ENCODE results near the gene CEP41. TPM values are rescaled to one million over a fixed set of nuclear protein-coding genes. Genes with fewer than 3 reads are reported as not detected.
"Not testable (repeated sequence)": the region's sequence is repeated elsewhere in the genome, so short reads cannot be mapped to it uniquely, and the experiment has no call there.

CEP41 gene
- polyA plus RNA-seq, 1 donor from 2014 or later: 6.0 TPM

GRCh38 chr7:130475776-130476175 is 35.0 kb upstream of the CEP41 start:
- no peak overlapping the region for H3K27ac Mint-ChIP-seq
- peaks cover 3% of the 10 kb centered on the region for H3K27me3 Mint-ChIP-seq
- H3K9me3 Mint-ChIP-seq: peaks cover 2 to 7% (median 7%) of the 10 kb centered on the region in 3 donors

DNA sequence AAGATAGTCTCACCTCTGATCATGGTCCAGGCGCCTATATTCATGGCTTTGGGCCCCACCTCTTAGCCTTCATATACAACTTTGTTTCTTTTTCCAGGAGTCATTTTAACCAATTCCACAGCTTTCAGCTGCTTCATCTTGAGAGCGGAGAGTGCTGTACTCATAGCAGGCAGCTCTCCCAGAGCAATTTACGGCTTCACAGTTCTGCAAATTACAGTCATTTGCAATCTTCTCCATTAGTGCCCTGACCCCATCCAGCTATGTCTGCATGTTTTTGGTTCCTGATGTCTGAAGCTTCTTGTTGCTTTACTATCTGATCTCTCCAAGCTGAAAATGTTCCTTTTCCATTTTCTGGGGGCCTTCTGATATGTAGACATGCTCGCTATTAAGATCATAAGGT is 33.1 kb upstream of the CEP41 start:
- Mint-ChIP-seq H3K27ac (no peak overlapping the region), H3K36me3 (peaks cover 1% of the 10 kb centered on the region), H3K9me3 (peaks cover 2 to 7% (median 4%) of the 10 kb centered on the region in 3 donors), H3K4me3 (no peak overlapping the region), H3K27me3 (peaks cover 5% of the 10 kb centered on the region), H3K4me1 (peaks cover 8 to 22% (median 13%) of the 10 kb centered on the region in 3 donors)

More at GRCh38 chr7:130475776-130476175, 35.0 kb upstream of the CEP41 start:
- Mint-ChIP-seq H3K4me1 (peaks cover 8 to 22% (median 13%) of the 10 kb centered on the region in 3 donors), H3K4me3 (no peak overlapping the region), H3K36me3 (no peaks in the 10 kb centered on the region)

GRCh38 chr7:130473289-130473688 is 32.5 kb upstream of the CEP41 start:
- Mint-ChIP-seq H3K9me3 (peaks cover 2 to 4% (median 2%) of the 10 kb centered on the region in 3 donors), H3K27me3 (peaks cover 7% of the 10 kb centered on the region), H3K4me3 (peak overlapping the region in 1 of 4 donors; percentile 14), H3K36me3 (peaks cover 1% of the 10 kb centered on the region), H3K4me1 (peaks cover 8 to 22% (median 13%) of the 10 kb centered on the region in 3 donors), H3K27ac (no peak overlapping the region)

DNA sequence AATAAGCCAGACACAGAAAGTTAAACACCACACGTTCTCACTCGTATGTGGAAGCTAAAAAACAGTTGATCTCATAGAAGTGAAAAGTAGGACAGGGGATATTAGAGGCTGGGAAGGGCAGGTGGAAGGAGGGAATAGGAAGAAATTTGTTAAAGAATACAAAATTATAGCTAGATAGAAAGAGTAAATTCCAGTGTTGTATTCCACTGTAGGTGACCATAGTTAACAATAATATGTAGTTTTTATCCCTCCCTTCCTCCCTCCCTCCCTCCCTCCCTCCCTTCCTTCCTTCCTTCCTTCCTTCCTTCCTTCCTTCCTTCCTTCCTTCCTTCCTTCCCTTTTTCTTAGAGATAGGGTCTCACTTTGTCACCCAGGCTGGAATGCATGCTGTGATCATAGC is 31.2 kb upstream of the CEP41 start:
- peaks cover 7% of the 10 kb centered on the region for H3K27me3 Mint-ChIP-seq
- no peak overlapping the region for H3K27ac Mint-ChIP-seq
- H3K4me1 Mint-ChIP-seq: peaks cover 8 to 22% (median 13%) of the 10 kb centered on the region in 3 donors
- peaks cover 1% of the 10 kb centered on the region for H3K36me3 Mint-ChIP-seq
- no peak overlapping the region for H3K4me3 Mint-ChIP-seq
- no peaks in the 10 kb centered on the region for H3K9me3 Mint-ChIP-seq

GRCh38 chr7:130468612-130469011 is 27.8 kb upstream of the CEP41 start:
- no peaks in the 10 kb centered on the region for H3K9me3 Mint-ChIP-seq
- H3K27me3 Mint-ChIP-seq: peaks cover 4% of the 10 kb centered on the region
- H3K36me3 Mint-ChIP-seq: peaks cover 1% of the 10 kb centered on the region
- H3K4me1 Mint-ChIP-seq: peaks cover 6 to 12% (median 7%) of the 10 kb centered on the region in 3 donors
- peak overlapping the region in 1 of 4 donors; percentile 26 for H3K4me3 Mint-ChIP-seq
- no peak overlapping the region for H3K27ac Mint-ChIP-seq

DNA sequence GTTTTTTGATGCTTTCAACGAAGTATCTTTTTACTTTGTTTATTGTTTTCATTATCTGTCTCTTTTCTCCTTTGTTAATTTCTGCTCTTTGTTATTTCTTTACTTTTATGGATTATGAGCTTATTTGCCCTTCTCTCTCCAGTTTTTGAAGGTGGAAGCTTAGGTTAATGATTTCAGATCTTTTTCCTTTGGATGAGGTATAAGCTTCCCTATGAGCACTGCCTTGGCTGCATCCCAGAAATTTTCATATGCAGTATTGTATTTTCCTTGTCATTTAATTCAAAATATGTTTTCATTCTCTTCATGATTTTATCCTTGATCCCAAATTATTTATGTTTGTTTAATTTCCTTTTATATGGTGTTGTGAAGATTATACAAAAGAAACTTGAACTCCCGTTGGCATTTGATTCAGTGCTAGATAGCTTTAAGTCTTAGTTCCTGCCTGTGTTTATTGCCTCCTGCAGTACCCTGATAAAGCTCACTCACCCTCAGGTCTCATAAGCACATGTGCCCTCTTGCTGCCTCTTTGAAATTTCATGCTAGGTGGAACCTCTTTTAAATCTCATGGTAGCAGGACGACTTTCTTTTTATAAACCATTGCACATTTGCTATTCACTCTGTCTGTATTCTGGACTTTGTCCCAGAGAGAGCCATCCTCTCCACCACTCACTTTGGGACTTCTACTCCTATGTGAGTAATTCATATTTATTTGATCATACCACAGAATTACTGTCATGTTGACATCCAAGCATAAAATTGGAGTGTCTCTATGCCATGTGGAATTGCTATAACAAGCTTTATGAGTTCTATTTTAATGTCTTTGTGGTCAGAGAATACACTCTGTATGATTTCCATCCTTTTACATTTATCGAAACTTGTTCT is 23.0 kb upstream of the CEP41 start:
- peaks cover 3% of the 10 kb centered on the region for H3K27me3 Mint-ChIP-seq
- H3K27ac Mint-ChIP-seq: no peak overlapping the region
- no peak overlapping the region for H3K4me3 Mint-ChIP-seq
- H3K36me3 Mint-ChIP-seq: peaks cover 3% of the 10 kb centered on the region
- peaks cover 0 to 6% (median 3%) of the 10 kb centered on the region in 3 donors for H3K9me3 Mint-ChIP-seq
- peaks cover 0 to 2% (median 2%) of the 10 kb centered on the region in 3 donors for H3K4me1 Mint-ChIP-seq

GRCh38 chr7:130461272-130461671 is 20.5 kb upstream of the CEP41 start:
- peaks cover 0 to 6% (median 4%) of the 10 kb centered on the region in 3 donors for H3K9me3 Mint-ChIP-seq
- H3K4me3 Mint-ChIP-seq: no peak overlapping the region
- no peak overlapping the region for H3K27ac Mint-ChIP-seq
- H3K27me3 Mint-ChIP-seq: peaks cover 2% of the 10 kb centered on the region
- peaks cover 2 to 7% (median 5%) of the 10 kb centered on the region in 3 donors for H3K4me1 Mint-ChIP-seq
- H3K36me3 Mint-ChIP-seq: peaks cover 3% of the 10 kb centered on the region

- peaks cover under 1% of the 10 kb centered on the region for H3K27me3 Mint-ChIP-seq
- H3K9me3 Mint-ChIP-seq: peaks cover 0 to 8% (median 4%) of the 10 kb centered on the region in 3 donors
- H3K27ac Mint-ChIP-seq: no peak overlapping the region
- H3K4me1 Mint-ChIP-seq: peaks cover 2 to 8% (median 5%) of the 10 kb centered on the region in 3 donors
- H3K36me3 Mint-ChIP-seq: peaks cover 6% of the 10 kb centered on the region
- peak overlapping the region in 2 of 4 donors; percentile 3 to 50 for H3K4me3 Mint-ChIP-seq
These were observed 17.4 kb upstream of the CEP41 start for GRCh38 chr7:130458257-130458656.

GRCh38 chr7:130454959-130455358 is 14.1 kb upstream of the CEP41 start:
- Mint-ChIP-seq H3K27ac (peak overlapping the region in 1 of 3 donors; percentile 21), H3K36me3 (peaks cover 4% of the 10 kb centered on the region), H3K27me3 (no peaks in the 10 kb centered on the region), H3K4me3 (no peak overlapping the region), H3K4me1 (peaks cover 2 to 8% (median 5%) of the 10 kb centered on the region in 3 donors), H3K9me3 (peaks cover 0 to 8% (median 4%) of the 10 kb centered on the region in 3 donors)

DNA sequence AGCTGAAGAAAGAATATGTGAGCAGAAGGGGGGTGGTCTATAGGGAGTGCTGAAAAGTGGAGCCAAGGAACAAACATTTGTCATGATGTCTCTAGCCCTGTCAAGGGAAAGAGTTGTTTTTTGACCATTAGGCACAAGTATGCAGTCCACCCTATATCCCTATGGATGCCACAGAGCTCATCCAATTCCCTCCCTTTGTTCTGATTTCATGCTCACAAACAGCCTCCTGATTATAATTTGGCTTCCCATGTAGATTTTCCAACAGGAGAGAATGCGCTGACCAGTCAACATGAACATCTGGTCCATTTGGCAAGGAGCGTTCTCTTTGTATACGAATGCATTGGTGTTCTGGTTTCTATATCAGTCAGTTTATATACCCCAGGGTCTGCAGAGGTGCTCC is 12.1 kb upstream of the CEP41 start:
- H3K27me3 Mint-ChIP-seq: peaks cover 3% of the 10 kb centered on the region
- H3K4me1 Mint-ChIP-seq: peaks cover 0 to 1% (median under 1%) of the 10 kb centered on the region in 3 donors
- no peak overlapping the region for H3K27ac Mint-ChIP-seq
- peaks cover 0 to 8% (median 4%) of the 10 kb centered on the region in 3 donors for H3K9me3 Mint-ChIP-seq
- H3K36me3 Mint-ChIP-seq: peaks cover 5% of the 10 kb centered on the region
- H3K4me3 Mint-ChIP-seq: no peak overlapping the region

DNA sequence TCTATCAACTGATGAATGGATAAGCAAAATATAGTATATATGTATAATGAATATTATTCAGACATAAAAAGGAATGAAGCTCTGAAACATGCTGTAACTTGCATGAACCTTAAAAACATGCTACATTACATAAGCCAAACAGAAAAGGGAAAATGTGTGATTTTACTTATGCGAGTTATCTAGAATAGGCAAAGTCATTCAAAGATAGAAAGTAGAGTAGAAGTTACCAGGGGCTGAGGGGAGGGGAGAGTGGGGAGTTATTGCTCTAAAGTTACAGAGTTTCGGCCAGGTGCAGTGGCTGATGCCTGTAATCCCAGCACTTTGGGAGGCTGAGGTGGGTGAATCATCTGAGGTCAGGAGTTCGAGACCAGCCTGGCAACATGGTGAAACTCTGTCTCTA is 10.5 kb upstream of the CEP41 start:
- not testable (repeated sequence) for H3K36me3 Mint-ChIP-seq, H3K27ac Mint-ChIP-seq, H3K27me3 Mint-ChIP-seq, H3K4me1 Mint-ChIP-seq, H3K9me3 Mint-ChIP-seq, H3K4me3 Mint-ChIP-seq

DNA sequence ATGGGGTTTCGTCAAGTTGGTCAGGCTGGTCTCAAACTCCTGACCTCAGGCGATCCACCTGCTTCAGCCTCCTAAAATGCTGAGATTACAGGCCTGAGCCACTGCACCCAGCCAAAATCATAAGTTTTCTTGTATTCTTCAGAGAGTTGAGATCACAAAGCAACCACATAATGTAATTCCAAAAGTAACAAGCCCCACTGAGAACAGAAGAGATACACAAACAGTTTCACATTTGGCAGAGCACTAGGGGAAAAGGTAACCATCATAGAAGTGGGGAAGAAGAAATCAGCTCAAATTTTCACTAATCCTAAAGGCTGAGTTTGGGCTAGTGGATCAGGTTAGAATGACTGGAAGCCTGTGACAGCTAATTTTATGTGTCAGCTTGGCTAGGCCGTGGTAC is 5.4 kb upstream of the CEP41 start:
- Mint-ChIP-seq H3K4me3 (no peak overlapping the region), H3K36me3 (peaks cover 2% of the 10 kb centered on the region), H3K4me1 (peaks cover 0 to 2% (median under 1%) of the 10 kb centered on the region in 3 donors), H3K27ac (no peak overlapping the region), H3K27me3 (peaks cover 3% of the 10 kb centered on the region), H3K9me3 (peaks cover 1 to 9% (median 7%) of the 10 kb centered on the region in 3 donors)

GRCh38 chr7:130444751-130445407 is 4.1 kb upstream of the CEP41 start:
- peaks cover 3% of the 10 kb centered on the region for H3K27me3 Mint-ChIP-seq
- H3K9me3 Mint-ChIP-seq: peaks cover 1 to 9% (median 7%) of the 10 kb centered on the region in 3 donors
- peaks cover 4 to 6% (median 6%) of the 10 kb centered on the region in 3 donors for H3K4me1 Mint-ChIP-seq
- H3K36me3 Mint-ChIP-seq: peaks cover 2% of the 10 kb centered on the region
- H3K27ac Mint-ChIP-seq: no peak overlapping the region
- H3K4me3 Mint-ChIP-seq: peak overlapping the region in 1 of 4 donors; percentile 18

DNA sequence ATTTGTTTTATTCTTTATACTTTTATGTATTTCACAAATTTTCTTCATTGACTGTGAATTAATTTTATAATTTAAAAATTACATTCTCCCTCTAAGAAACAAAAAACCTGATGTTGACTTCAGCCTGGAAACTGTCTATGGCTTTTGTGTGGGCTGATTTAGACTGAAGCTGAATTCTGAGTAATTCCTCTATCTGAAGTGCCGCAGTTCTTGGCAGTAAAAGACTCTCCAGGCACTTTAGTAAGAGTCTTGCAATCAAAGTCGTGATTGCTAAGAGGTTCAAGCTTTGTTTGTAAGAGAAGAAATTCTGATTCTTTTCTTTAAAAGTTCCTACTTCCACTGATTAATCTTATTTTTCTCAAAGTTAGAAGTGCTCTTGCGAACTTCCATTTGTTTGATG is 3.4 kb upstream of the CEP41 start:
- Mint-ChIP-seq H3K9me3 (peaks cover 1 to 9% (median 7%) of the 10 kb centered on the region in 3 donors), H3K36me3 (peaks cover 2% of the 10 kb centered on the region), H3K4me3 (no peak overlapping the region), H3K27ac (no peak overlapping the region), H3K27me3 (peaks cover 3% of the 10 kb centered on the region), H3K4me1 (peaks cover 4 to 8% (median 8%) of the 10 kb centered on the region in 3 donors)

- Mint-ChIP-seq H3K9me3 (peaks cover 1 to 2% (median 2%) of the 10 kb centered on the region in 3 donors), H3K36me3 (no peaks in the 10 kb centered on the region), H3K4me3 (peak overlapping the region in 1 of 4 donors; percentile 21), H3K27me3 (no peaks in the 10 kb centered on the region), H3K27ac (no peak overlapping the region), H3K4me1 (peaks cover 4 to 11% (median 8%) of the 10 kb centered on the region in 3 donors)
These were observed 1.8 kb upstream of the CEP41 start for GRCh38 chr7:130442601-130443000.
